Raji (cell line): Measurements from ENCODE around the gene GALNT14.

Experiments
- POLR2A ChIP-seq: IDR thresholded peaks from 2 replicates; pipeline ENCODE4 v1.6.1; 2011; ENCODE audit warnings: low read depth, low read length, control low read depth; ENCODE audit not compliant: insufficient read depth

Gene GALNT14

DNA sequence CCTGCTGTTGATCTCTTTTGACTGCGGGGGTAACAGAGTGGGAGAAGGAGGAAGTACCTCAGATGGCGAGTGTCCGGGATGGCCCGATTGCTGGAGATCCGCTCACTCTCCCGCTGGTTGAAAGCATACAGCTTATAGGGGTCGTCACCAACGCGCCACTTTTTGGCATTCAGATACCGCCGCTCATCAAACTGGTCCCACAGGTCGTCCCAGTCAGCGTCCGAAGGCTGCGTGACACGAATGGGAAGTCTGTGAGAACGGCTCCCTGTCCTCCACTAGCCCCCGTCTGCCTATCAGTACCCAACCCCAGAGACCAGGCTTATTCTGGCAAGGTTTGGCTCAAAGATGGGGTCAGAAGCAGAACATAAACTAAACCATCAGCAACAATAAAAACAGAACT, 145.5 kb downstream of the GALNT14 start:
- TF ChIP-seq POLR2A, result no peak

GRCh38 chr2:30990671-30991070, 147.6 kb downstream of the GALNT14 start:
- no peak for TF ChIP-seq POLR2A

GRCh38 chr2:30990176-30990575, 148.1 kb downstream of the GALNT14 start:
- TF ChIP-seq POLR2A, result no peak

GRCh38 chr2:30989746-30990145, 148.5 kb downstream of the GALNT14 start:
- no peak for TF ChIP-seq POLR2A

DNA sequence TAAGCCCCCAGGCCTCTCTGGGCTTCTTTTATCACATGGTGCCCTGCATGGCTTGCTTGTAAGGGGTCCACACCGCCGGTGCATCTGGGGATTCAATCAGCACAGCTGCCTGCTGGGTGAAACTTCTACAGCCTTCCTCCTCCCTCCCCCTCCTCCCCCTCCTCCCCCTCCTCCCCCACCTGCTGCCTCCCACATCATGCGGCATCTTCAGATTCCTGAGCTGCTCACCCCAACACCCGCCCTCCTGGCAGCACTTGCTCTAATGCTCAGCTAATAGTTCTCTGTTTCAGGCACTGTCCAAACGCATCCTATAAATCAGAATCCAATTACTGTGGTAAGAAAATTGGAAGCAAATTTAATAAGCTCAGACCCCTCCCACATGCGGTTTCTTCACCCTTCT, 150.7 kb downstream of the GALNT14 start:
- no peak for TF ChIP-seq POLR2A

DNA sequence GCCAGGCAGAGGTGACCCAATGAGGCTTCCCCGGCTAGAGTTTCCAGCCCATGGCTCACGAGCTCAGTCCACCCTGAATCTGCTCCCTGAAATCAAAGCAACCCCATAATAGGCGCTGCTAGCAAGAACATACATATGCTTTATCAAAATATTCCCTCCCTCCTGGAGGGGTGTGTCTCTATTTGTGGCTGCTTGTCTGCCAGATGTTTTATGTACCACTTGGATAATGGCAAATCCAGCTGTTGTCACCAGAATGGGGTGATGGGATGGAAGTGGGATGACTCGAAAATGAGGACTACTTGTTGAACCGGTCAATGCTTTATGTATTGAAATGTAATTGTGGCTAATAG, 152.0 kb downstream of the GALNT14 start:
- TF ChIP-seq POLR2A, result no peak

- TF ChIP-seq POLR2A, result no peak
Measured at GRCh38 chr2:30985493-30986230, 152.6 kb downstream of the GALNT14 start.

GRCh38 chr2:30984148-30984547, 154.1 kb downstream of the GALNT14 start:
- no peak for TF ChIP-seq POLR2A

GRCh38 chr2:30981510-30981909, 156.7 kb downstream of the GALNT14 start:
- TF ChIP-seq POLR2A, result no peak

DNA sequence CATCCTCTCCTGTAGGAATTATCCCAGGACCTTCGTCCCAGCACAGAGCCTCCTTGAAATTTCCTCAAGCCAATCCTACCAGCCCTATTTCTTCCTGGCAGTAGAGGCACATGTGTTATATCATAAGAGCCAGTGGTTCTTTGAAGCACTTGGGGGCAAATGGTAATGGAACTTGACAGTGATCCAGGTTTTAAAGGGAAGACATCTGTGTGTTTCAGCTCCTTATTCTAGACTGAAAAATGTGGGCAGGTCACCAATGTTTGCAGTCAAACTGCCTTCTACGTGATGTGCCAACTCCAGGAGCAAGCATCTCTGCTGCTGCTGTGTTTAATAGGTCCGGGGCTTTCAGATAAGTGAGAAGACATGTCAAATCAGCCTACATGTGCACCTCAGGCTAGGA, 157.1 kb downstream of the GALNT14 start:
- no peak for TF ChIP-seq POLR2A

- no peak for TF ChIP-seq POLR2A
Measured at GRCh38 chr2:30979822-30980245, 158.4 kb downstream of the GALNT14 start.

GRCh38 chr2:30978854-30979253, 159.4 kb downstream of the GALNT14 start:
- TF ChIP-seq POLR2A, result no peak

DNA sequence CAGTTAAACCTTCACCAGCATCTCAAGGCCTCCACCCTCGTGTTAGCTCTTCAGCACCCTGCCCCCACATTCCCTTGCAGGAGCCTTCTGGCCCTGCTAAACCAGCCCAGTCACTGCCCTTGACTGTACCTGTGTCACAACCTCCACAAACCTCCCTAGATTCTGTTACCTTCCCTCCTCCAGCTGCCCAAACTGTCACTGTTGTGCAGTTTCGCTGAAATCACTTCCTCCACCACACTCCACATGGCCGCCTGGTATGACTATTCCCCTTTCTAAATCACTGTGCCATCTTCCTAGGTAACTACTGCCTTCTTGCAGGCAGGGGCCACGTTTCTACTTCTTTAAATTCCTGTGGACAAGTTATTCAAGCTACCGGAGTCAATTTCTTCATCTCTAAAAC, 160.2 kb downstream of the GALNT14 start:
- no peak for TF ChIP-seq POLR2A

- no peak for TF ChIP-seq POLR2A
Measured at GRCh38 chr2:30975156-30975555, 163.1 kb downstream of the GALNT14 start.

GRCh38 chr2:30974554-30974953, 163.7 kb downstream of the GALNT14 start:
- no peak for TF ChIP-seq POLR2A

DNA sequence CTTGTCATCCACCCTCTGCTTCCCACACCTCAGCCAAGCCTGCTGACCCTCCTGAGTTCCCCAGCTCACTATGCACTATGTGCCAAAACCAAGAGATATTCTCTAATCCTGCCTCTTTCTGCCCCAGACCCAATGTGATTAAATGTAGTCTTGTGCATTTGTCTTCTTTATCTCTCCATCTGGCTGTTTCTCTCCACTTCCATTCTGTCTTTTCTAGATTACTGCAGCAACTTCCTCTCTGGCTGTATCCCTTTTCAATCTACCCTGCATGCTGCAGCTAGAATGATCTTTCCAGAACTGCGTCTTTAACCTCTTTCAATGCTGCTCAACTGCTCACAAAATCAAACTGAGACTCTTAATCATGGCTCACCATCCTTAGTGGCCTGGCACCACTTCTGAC, 164.1 kb downstream of the GALNT14 start:
- no peak for TF ChIP-seq POLR2A
